MM.1S (cell line): ENCODE measurements around the gene BCAM.

Experiments
- DNase-seq: peaks from one replicate; pipeline ENCODE4 v3.0.0-alpha.2; 2015
- H2AFZ ChIP-seq: fragments of 300-600 bp; sonication (generic); 2 replicates; pipeline ENCODE4 v1.6.0; 2016; ENCODE audit warnings: antibody characterized with exemption, low read length
- H3F3A ChIP-seq: fragments of 300-600 bp; sonication (generic); 2 replicates; pipeline ENCODE4 v1.6.1; 2016; ENCODE audit warnings: mild to moderate bottlenecking, antibody characterized with exemption, low read length, moderate library complexity, mixed read lengths; ENCODE audit not compliant: insufficient read depth
- H3K27ac ChIP-seq: fragments of 300-600 bp; sonication (generic); 2 replicates; pipeline ENCODE4 v1.5.1; 2016; ENCODE audit warnings: mild to moderate bottlenecking, low read length
- H3K27me3 ChIP-seq: fragments of 300-600 bp; sonication (generic); replicated peaks from 2 replicates; pipeline ENCODE4 v1.6.0; 2016; ENCODE audit warnings: low read length; ENCODE audit not compliant: insufficient read depth
- H3K36me3 ChIP-seq: fragments of 300-600 bp; sonication (generic); replicated peaks from 2 replicates; pipeline ENCODE4 v1.6.1; 2016; ENCODE audit warnings: mild to moderate bottlenecking, low read length, mixed read lengths; ENCODE audit not compliant: insufficient read depth
- H3K4me1 ChIP-seq: fragments of 300-600 bp; sonication (generic); 2 replicates; pipeline ENCODE4 v1.6.1; 2016; ENCODE audit warnings: low read length, mixed read lengths
- H3K4me2 ChIP-seq: fragments of 300-600 bp; sonication (generic); 2 replicates; pipeline ENCODE4 v1.6.0; 2016; ENCODE audit warnings: low read depth, low read length
- H3K4me3 ChIP-seq: fragments of 300-600 bp; sonication (generic); 2 replicates; pipeline ENCODE4 v1.5.1; 2016; ENCODE audit warnings: low read length, mixed read lengths
- H3K79me2 ChIP-seq: fragments of 300-600 bp; sonication (generic); 2 replicates; pipeline ENCODE4 v1.6.1; 2016; ENCODE audit warnings: mixed run types, low read length, mixed read lengths
- H3K9ac ChIP-seq: fragments of 300-600 bp; sonication (generic); 2 replicates; pipeline ENCODE4 v1.6.1; 2016; ENCODE audit warnings: low read length, mixed read lengths
- H3K9me2 ChIP-seq: fragments of 300-600 bp; sonication (generic); replicated peaks from 2 replicates; pipeline ENCODE4 v1.6.1; 2016; ENCODE audit warnings: mild to moderate bottlenecking, low read length, mixed read lengths; ENCODE audit not compliant: insufficient read depth
- H3K9me3 ChIP-seq: fragments of 300-600 bp; sonication (generic); replicated peaks from 2 replicates; pipeline ENCODE4 v1.6.1; 2016; ENCODE audit warnings: mild to moderate bottlenecking, low read length, mixed read lengths; ENCODE audit not compliant: insufficient read depth
- H4K20me1 ChIP-seq: fragments of 300-600 bp; sonication (generic); 2 replicates; pipeline ENCODE4 v1.6.1; 2016; ENCODE audit warnings: mild to moderate bottlenecking, low read length, moderate library complexity, mixed read lengths; ENCODE audit not compliant: insufficient read depth
- EZH2 ChIP-seq: fragments of 300-600 bp; sonication (generic); optimal IDR thresholded peaks from 2 replicates; pipeline ENCODE3; 2017; ENCODE audit warnings: low read depth, mild to moderate bottlenecking, antibody characterized with exemption, low read length, mixed read lengths
- EZH2phosphoT487 ChIP-seq: fragments of 300-600 bp; sonication (generic); IDR thresholded peaks from 2 replicates; pipeline ENCODE4 v1.6.1; 2018; ENCODE audit warnings: antibody characterized with exemption, low read length
- TF ChIP-seq, protein P1 (sequence below): fragments of 300-600 bp; sonication (generic); IDR thresholded peaks from 2 replicates; pipeline ENCODE4 v1.5.1; 2016; ENCODE audit warnings: antibody characterized with exemption, low read length, mixed read lengths

Gene BCAM

DNA sequence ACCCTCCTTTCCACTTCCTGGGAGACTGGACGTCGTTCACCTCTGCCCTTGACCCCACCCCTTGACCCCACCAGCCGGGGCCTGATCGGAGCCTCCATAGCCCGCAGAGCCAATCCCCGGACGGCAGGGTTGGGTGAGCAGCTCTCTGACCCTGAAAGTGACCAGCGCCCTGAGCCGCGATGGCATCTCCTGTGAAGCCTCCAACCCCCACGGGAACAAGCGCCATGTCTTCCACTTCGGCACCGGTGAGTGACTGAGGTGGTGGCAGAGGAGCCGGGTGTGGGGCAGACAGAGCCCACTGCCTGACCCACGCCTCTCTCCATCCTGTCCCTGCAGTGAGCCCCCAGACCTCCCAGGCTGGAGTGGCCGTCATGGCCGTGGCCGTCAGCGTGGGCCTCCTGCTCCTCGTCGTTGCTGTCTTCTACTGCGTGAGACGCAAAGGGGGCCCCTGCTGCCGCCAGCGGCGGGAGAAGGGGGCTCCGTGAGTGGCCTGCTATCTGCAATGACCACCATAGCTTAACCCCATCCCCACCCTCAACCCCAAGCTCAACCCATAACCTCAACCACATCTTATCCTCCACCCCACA, 10.4 kb downstream of the BCAM start:
- TF ChIP-seq, protein P1, sequence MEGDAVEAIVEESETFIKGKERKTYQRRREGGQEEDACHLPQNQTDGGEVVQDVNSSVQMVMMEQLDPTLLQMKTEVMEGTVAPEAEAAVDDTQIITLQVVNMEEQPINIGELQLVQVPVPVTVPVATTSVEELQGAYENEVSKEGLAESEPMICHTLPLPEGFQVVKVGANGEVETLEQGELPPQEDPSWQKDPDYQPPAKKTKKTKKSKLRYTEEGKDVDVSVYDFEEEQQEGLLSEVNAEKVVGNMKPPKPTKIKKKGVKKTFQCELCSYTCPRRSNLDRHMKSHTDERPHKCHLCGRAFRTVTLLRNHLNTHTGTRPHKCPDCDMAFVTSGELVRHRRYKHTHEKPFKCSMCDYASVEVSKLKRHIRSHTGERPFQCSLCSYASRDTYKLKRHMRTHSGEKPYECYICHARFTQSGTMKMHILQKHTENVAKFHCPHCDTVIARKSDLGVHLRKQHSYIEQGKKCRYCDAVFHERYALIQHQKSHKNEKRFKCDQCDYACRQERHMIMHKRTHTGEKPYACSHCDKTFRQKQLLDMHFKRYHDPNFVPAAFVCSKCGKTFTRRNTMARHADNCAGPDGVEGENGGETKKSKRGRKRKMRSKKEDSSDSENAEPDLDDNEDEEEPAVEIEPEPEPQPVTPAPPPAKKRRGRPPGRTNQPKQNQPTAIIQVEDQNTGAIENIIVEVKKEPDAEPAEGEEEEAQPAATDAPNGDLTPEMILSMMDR, result no peak
- no peak for TF ChIP-seq EZH2phosphoT487
- TF ChIP-seq EZH2, result no peak
- H3K9me3 ChIP-seq, result no peaks in the 10 kb centered on the region
- H3K36me3 ChIP-seq, result no peaks in the 10 kb centered on the region
- no peak overlapping the region for H3K9ac ChIP-seq
- H3K27me3 ChIP-seq, result peaks cover 82% of the 10 kb centered on the region
- H3K4me1 ChIP-seq, result no peaks in the 10 kb centered on the region
- no peaks in the 10 kb centered on the region for H3K79me2 ChIP-seq
- no peaks in the 10 kb centered on the region for H3K9me2 ChIP-seq
- H3K4me2 ChIP-seq, result no peak overlapping the region
- no peak for DNase-seq
- H4K20me1 ChIP-seq, result no peaks in the 10 kb centered on the region
- H3K27ac ChIP-seq, result no peak overlapping the region
- H3F3A ChIP-seq, result no peaks in the 10 kb centered on the region
- no peak overlapping the region for H2AFZ ChIP-seq
- H3K4me3 ChIP-seq, result no peak overlapping the region

GRCh38 chr19:44820648-44821609, 12.0 kb downstream of the BCAM start:
- Histone ChIP-seq H4K20me1 (no peaks in the 10 kb centered on the region), H3K79me2 (no peaks in the 10 kb centered on the region), H3K9ac (no peak overlapping the region), H3K27ac (no peak overlapping the region), H3K36me3 (no peaks in the 10 kb centered on the region), H3F3A (no peaks in the 10 kb centered on the region), H3K27me3 (peaks cover 86% of the 10 kb centered on the region), H3K9me2 (no peaks in the 10 kb centered on the region), H2AFZ (no peak overlapping the region), H3K4me2 (no peak overlapping the region), H3K4me3 (no peak overlapping the region), H3K4me1 (no peaks in the 10 kb centered on the region), H3K9me3 (no peaks in the 10 kb centered on the region)
- TF ChIP-seq EZH2phosphoT487 (no peak), EZH2 (no peak)
- TF ChIP-seq, protein P1, result no peak
- no peak for DNase-seq

DNA sequence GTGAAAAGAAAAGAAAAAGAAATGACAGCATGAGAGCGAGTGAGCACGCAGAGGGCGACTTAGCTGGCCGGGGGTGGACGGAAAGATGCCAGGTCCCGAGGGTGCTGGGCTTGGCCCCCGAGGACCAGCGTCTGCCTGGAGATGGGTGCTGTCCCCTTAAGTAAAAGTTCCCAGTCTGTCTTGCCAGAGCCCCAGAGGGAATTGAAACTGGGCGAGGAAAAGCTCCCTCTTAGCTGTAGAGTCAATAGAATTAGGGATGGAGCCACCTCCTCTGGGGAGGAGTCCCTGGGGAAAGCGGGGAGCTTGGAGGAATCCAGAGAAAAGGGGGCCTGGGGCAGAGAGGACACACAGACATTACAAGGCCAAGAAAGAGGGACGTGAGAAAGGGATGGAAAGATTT, 13.3 kb downstream of the BCAM start:
- H3K79me2 ChIP-seq, result no peaks in the 10 kb centered on the region
- H3K4me1 ChIP-seq, result no peaks in the 10 kb centered on the region
- no peak overlapping the region for H3K9ac ChIP-seq
- H4K20me1 ChIP-seq, result no peaks in the 10 kb centered on the region
- no peak overlapping the region for H3K4me3 ChIP-seq
- H3K9me3 ChIP-seq, result no peaks in the 10 kb centered on the region
- no peaks in the 10 kb centered on the region for H3K36me3 ChIP-seq
- no peak overlapping the region for H3K4me2 ChIP-seq
- H3F3A ChIP-seq, result no peaks in the 10 kb centered on the region
- no peak for DNase-seq
- peaks cover 96% of the 10 kb centered on the region for H3K27me3 ChIP-seq
- H2AFZ ChIP-seq, result no peak overlapping the region
- TF ChIP-seq EZH2 (no peak), EZH2phosphoT487 (no peak)
- TF ChIP-seq, protein P1, result no peak
- H3K9me2 ChIP-seq, result no peaks in the 10 kb centered on the region
- no peak overlapping the region for H3K27ac ChIP-seq
